H9 (cell line): Measurements from ENCODE around the gene ZNF800. TPM values are rescaled to one million over a fixed set of nuclear protein-coding genes. Genes with fewer than 3 reads are reported as not detected.

ENCODE experiments used
- DNase-seq: peaks from one replicate; pipeline ENCODE4 v3.0.0-alpha.2; 2017
- H2AFZ ChIP-seq: one replicate; pipeline ENCODE4 v1.6.1; 2013; ENCODE audit warnings: mild to moderate bottlenecking, low read length, control low read depth, moderate library complexity
- H2AK5ac ChIP-seq: 2 replicates; pipeline ENCODE4 v1.6.1; 2013; ENCODE audit warnings: low read length, control low read depth, mixed read lengths; ENCODE audit not compliant: insufficient read length
- H2BK120ac ChIP-seq: one replicate; pipeline ENCODE4 v1.6.1; 2013; ENCODE audit warnings: low read depth, mild to moderate bottlenecking, low read length, control low read depth, inconsistent platforms; ENCODE audit not compliant: poor library complexity, severe bottlenecking
- H2BK12ac ChIP-seq: 2 replicates; pipeline ENCODE4 v1.6.1; 2013; ENCODE audit warnings: low read length, control low read depth, mixed read lengths, low read depth; ENCODE audit not compliant: insufficient read length
- H2BK15ac ChIP-seq: 2 replicates; pipeline ENCODE4 v1.6.1; 2013; ENCODE audit warnings: low read depth, low read length, control low read depth
- H2BK20ac ChIP-seq: one replicate; pipeline ENCODE4 v1.6.1; 2013; ENCODE audit warnings: low read depth, mild to moderate bottlenecking, low read length, control low read depth, inconsistent platforms; ENCODE audit not compliant: poor library complexity, severe bottlenecking
- H2BK5ac ChIP-seq: 2 replicates; pipeline ENCODE4 v1.6.1; 2013; ENCODE audit warnings: low read length, control low read depth, mixed read lengths; ENCODE audit not compliant: insufficient read length
- H3K14ac ChIP-seq: 2 replicates; pipeline ENCODE4 v1.6.1; 2013; ENCODE audit warnings: low read length, control low read depth; ENCODE audit not compliant: insufficient read depth
- H3K18ac ChIP-seq: 2 replicates; pipeline ENCODE4 v1.6.1; 2013; ENCODE audit warnings: low read depth, mild to moderate bottlenecking, mixed read lengths, low read length, control low read depth; ENCODE audit not compliant: insufficient read length
- H3K23ac ChIP-seq: 2 replicates; pipeline ENCODE4 v1.6.1; 2013; ENCODE audit warnings: low read length, control low read depth, mixed read lengths, low read depth; ENCODE audit not compliant: insufficient read length
- H3K23me2 ChIP-seq: 2 replicates; pipeline ENCODE4 v1.6.1; 2013; ENCODE audit warnings: low read depth, mild to moderate bottlenecking, mixed read lengths, low read length, control low read depth; ENCODE audit not compliant: insufficient read length, poor library complexity, severe bottlenecking
- H3K27ac ChIP-seq: 2 replicates; pipeline ENCODE4 v1.5.1; 2013; ENCODE audit warnings: low read length, control low read depth, mixed read lengths, low read depth; ENCODE audit not compliant: insufficient read length
- H3K27me3 ChIP-seq: 2 replicates; pipeline ENCODE4 v1.6.1; 2013; ENCODE audit warnings: low read length, control low read depth, inconsistent platforms; ENCODE audit not compliant: insufficient read depth
- H3K4ac ChIP-seq: 2 replicates; pipeline ENCODE4 v1.6.1; 2013; ENCODE audit warnings: low read depth, mild to moderate bottlenecking, control low read depth, inconsistent platforms, low read length, moderate library complexity
- H3K4me1 ChIP-seq: 2 replicates; pipeline ENCODE4 v1.6.1; 2013; ENCODE audit warnings: low read length, control low read depth, inconsistent platforms; ENCODE audit not compliant: insufficient read depth
- H3K4me2 ChIP-seq: 2 replicates; pipeline ENCODE4 v1.6.1; 2013; ENCODE audit warnings: low read length, control low read depth, mixed read lengths; ENCODE audit not compliant: insufficient read length, insufficient read depth
- H3K56ac ChIP-seq: 2 replicates; pipeline ENCODE4 v1.6.1; 2013; ENCODE audit warnings: low read depth, mild to moderate bottlenecking, mixed read lengths, low read length, control low read depth; ENCODE audit not compliant: insufficient read length
- H3K79me1 ChIP-seq: 2 replicates; pipeline ENCODE4 v1.6.1; 2013; ENCODE audit warnings: low read depth, mild to moderate bottlenecking, moderate library complexity, low read length, control low read depth, inconsistent platforms; ENCODE audit not compliant: insufficient read depth, poor library complexity, severe bottlenecking
- H3K79me2 ChIP-seq: 2 replicates; pipeline ENCODE4 v1.6.1; 2013; ENCODE audit warnings: low read length, control low read depth, inconsistent platforms; ENCODE audit not compliant: insufficient read depth
- H3K9ac ChIP-seq: 2 replicates; pipeline ENCODE4 v1.6.1; 2013; ENCODE audit warnings: low read length, control low read depth, mixed read lengths; ENCODE audit not compliant: insufficient read length; ENCODE audit errors: extremely low read depth
- H3K9me3 ChIP-seq: one replicate; pipeline ENCODE4 v1.6.1; 2013; ENCODE audit warnings: low read depth, low read length, inconsistent platforms; ENCODE audit not compliant: control insufficient read depth
- H3T11ph ChIP-seq: one replicate; pipeline ENCODE4 v1.6.1; 2013; ENCODE audit warnings: mild to moderate bottlenecking, low read length, control low read depth, inconsistent platforms
- H4K20me1 ChIP-seq: one replicate; pipeline ENCODE4 v1.6.1; 2013; ENCODE audit not compliant: control insufficient read depth, insufficient read length, insufficient read depth
- H4K5ac ChIP-seq: 2 replicates; pipeline ENCODE4 v1.6.1; 2013; ENCODE audit warnings: low read depth, mild to moderate bottlenecking, mixed read lengths, low read length, control low read depth; ENCODE audit not compliant: insufficient read length
- H4K8ac ChIP-seq: replicated peaks from 2 replicates; pipeline ENCODE4 v1.6.1; 2013; ENCODE audit warnings: low read length, control low read depth, mixed read lengths, low read depth; ENCODE audit not compliant: insufficient read length
- H4K91ac ChIP-seq: 2 replicates; pipeline ENCODE4 v1.6.1; 2013; ENCODE audit warnings: low read depth, mild to moderate bottlenecking, moderate library complexity, mixed read lengths, low read length, control low read depth; ENCODE audit not compliant: insufficient read length
- H3K27ac Mint-ChIP-seq, 3 experiments: 2 replicates in 2 of 3; 3 replicates in 1 of 3; pipeline ENCODE4 v1.8.0; 2020 to 2021; ENCODE audit warnings: mixed read lengths in 3 of 3, mild to moderate bottlenecking in 1 of 3, moderate library complexity in 1 of 3
- H3K27me3 Mint-ChIP-seq: 2 replicates; pipeline ENCODE4 v1.8.0; 2021; ENCODE audit warnings: low read depth, mild to moderate bottlenecking, moderate library complexity, mixed read lengths
- H3K36me3 Mint-ChIP-seq, 3 experiments: 2 replicates in 2 of 3; 3 replicates in 1 of 3; pipeline ENCODE4 v1.8.0; 2020 to 2021; ENCODE audit warnings: low read depth in 3 of 3, mixed read lengths in 3 of 3; ENCODE audit not compliant: insufficient read depth in 1 of 3
- H3K4me1 Mint-ChIP-seq, 2 experiments: 2 replicates each; pipeline ENCODE4 v1.8.0; 2020; ENCODE audit warnings: mixed read lengths in 2 of 2
- H3K4me3 Mint-ChIP-seq, 2 experiments: 2 replicates in 1 of 2; 3 replicates in 1 of 2; pipeline ENCODE4 v1.8.0; 2020 to 2021; ENCODE audit warnings: mild to moderate bottlenecking in 2 of 2, mixed read lengths in 2 of 2, moderate library complexity in 1 of 2
- H3K9me3 Mint-ChIP-seq, 2 experiments: 2 replicates in 1 of 2; 3 replicates in 1 of 2; pipeline ENCODE4 v1.8.0; 2020; ENCODE audit warnings: mild to moderate bottlenecking in 2 of 2, mixed read lengths in 2 of 2, moderate library complexity in 1 of 2
- WGBS: extraction: QIAGEN DNeasy Blood & Tissue Kit; methylation state at CpG from one replicate; pipeline ENCODE4 v1.1.7; 2013; ENCODE audit warnings: missing lambda C conversion rate, low lambda C conversion rate, mixed read lengths; ENCODE audit not compliant: insufficient read length; ENCODE audit errors: extremely low coverage; 5-methylcytosine and 5-hydroxymethylcytosine counted together
- total RNA-seq: library from RNA; stranded (reverse); gene quantifications from 2 replicates; pipeline ENCODE4 v1.2.1, GENCODE V29; 2021
- TF ChIP-seq, protein P1 (sequence below): fragments of 200-600 bp; sonication (generic); conservative IDR thresholded peaks from 3 replicates; pipeline ENCODE4 v1.8.0; 2021; ENCODE audit warnings: antibody characterized with exemption, mild to moderate bottlenecking

Gene ZNF800
- total RNA-seq, 1 experiment from 2014 or later, result 11.0 TPM

GRCh38 chr7:127365164-127365956 is 27.1 kb downstream of the ZNF800 start:
- no peaks in the 10 kb centered on the region for H3K79me2 ChIP-seq
- H3K23me2 ChIP-seq, result no peaks in the 10 kb centered on the region
- no peak overlapping the region for H4K8ac ChIP-seq
- no peak overlapping the region for H3K27ac ChIP-seq
- TF ChIP-seq, protein P1, sequence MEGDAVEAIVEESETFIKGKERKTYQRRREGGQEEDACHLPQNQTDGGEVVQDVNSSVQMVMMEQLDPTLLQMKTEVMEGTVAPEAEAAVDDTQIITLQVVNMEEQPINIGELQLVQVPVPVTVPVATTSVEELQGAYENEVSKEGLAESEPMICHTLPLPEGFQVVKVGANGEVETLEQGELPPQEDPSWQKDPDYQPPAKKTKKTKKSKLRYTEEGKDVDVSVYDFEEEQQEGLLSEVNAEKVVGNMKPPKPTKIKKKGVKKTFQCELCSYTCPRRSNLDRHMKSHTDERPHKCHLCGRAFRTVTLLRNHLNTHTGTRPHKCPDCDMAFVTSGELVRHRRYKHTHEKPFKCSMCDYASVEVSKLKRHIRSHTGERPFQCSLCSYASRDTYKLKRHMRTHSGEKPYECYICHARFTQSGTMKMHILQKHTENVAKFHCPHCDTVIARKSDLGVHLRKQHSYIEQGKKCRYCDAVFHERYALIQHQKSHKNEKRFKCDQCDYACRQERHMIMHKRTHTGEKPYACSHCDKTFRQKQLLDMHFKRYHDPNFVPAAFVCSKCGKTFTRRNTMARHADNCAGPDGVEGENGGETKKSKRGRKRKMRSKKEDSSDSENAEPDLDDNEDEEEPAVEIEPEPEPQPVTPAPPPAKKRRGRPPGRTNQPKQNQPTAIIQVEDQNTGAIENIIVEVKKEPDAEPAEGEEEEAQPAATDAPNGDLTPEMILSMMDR, result no peak
- WGBS, result no CpG with 5 or more reads among the region's 5 CpGs
- no peak overlapping the region for H2AFZ ChIP-seq
- H2BK120ac ChIP-seq, result no peak overlapping the region
- H3K4me3 Mint-ChIP-seq, result no peak overlapping the region
- H4K91ac ChIP-seq, result no peak overlapping the region
- no peak overlapping the region for H3K23ac ChIP-seq
- H3K4me1 ChIP-seq, result no peaks in the 10 kb centered on the region
- H3K18ac ChIP-seq, result no peak overlapping the region
- no peak overlapping the region for H3K14ac ChIP-seq
- no peaks in the 10 kb centered on the region for H3K27me3 Mint-ChIP-seq
- no peak overlapping the region for H2AK5ac ChIP-seq
- H3K56ac ChIP-seq, result no peak overlapping the region
- H2BK15ac ChIP-seq, result no peak overlapping the region
- no peak overlapping the region for H2BK12ac ChIP-seq
- peaks cover 0 to 4% (median 0%) of the 10 kb centered on the region in 3 experiments; a peak in 1 of 7 replicates for H3K36me3 Mint-ChIP-seq
- no peak overlapping the region for H4K5ac ChIP-seq
- H3K27ac Mint-ChIP-seq, result no peak overlapping the region
- H2BK5ac ChIP-seq, result no peak overlapping the region
- no peak overlapping the region for H3K4ac ChIP-seq
- no peaks in the 10 kb centered on the region for H3K4me1 Mint-ChIP-seq
- H3K9me3 Mint-ChIP-seq, result no peaks in the 10 kb centered on the region
- no peaks in the 10 kb centered on the region for H3K79me1 ChIP-seq
- no peak overlapping the region for H3K4me2 ChIP-seq
- no peak overlapping the region for H3T11ph ChIP-seq
- DNase-seq, result no peak
- H2BK20ac ChIP-seq, result no peak overlapping the region
- H3K9ac ChIP-seq, result no peak overlapping the region
- H4K20me1 ChIP-seq, result no peaks in the 10 kb centered on the region
- no peaks in the 10 kb centered on the region for H3K27me3 ChIP-seq
- no peaks in the 10 kb centered on the region for H3K9me3 ChIP-seq
